IMR-90 (cell line): Measurements from ENCODE around the gene CORO1C. TPM values are rescaled to one million over a fixed set of nuclear protein-coding genes. Genes with fewer than 3 reads are reported as not detected.

Experiments
- ATAC-seq: fragments of 200-7000 bp; cut with Tn5 transposase; 2 replicates; pipeline ENCODE4 v1.9.1; 2020; ENCODE audit warnings: low read depth, mild to moderate bottlenecking, moderate library complexity
- BruUV-seq: library from RNA; stranded (reverse); fragments of 400-500 nt; replicated peaks from 2 replicates; lab custom pipeline; 2021; lab: Mats Ljungman, UMichigan
- CTCF ChIA-PET: fragments of 300-600 bp; formaldehyde crosslinking; extraction: SDS; loops from one replicate; lab custom pipeline; 2021; ENCODE audit warnings: antibody characterized with exemption; lab: Yijun Ruan, JAX
- POLR2A ChIA-PET: fragments of 300-600 bp; sonication (Branson Sonifier 250); formaldehyde crosslinking; loops from one replicate; lab custom pipeline; 2022; ENCODE audit warnings: antibody characterized with exemption; ENCODE audit not compliant: unreplicated experiment; lab: Charles Lee
- DNase-seq: peaks from one replicate; pipeline ENCODE4 v3.0.0; 2013
- H2AFZ ChIP-seq: replicated peaks from 2 replicates; pipeline ENCODE3; 2013; ENCODE audit warnings: low read length, mild to moderate bottlenecking; ENCODE audit not compliant: poor library complexity
- H2AK5ac ChIP-seq: 2 replicates; pipeline ENCODE4 v1.6.1; 2013; ENCODE audit warnings: low read depth, low read length, inconsistent platforms
- H2AK9ac ChIP-seq: replicated peaks from 2 replicates; pipeline ENCODE3; 2013; ENCODE audit warnings: mild to moderate bottlenecking, low read depth, low read length, moderate library complexity; ENCODE audit not compliant: poor library complexity
- H2BK120ac ChIP-seq: 2 replicates; pipeline ENCODE4 v1.6.1; 2013; ENCODE audit warnings: low read depth, low read length, inconsistent platforms
- H2BK15ac ChIP-seq: 3 replicates; pipeline ENCODE4 v1.6.1; 2013; ENCODE audit warnings: low read depth, low read length, inconsistent platforms
- H2BK20ac ChIP-seq: 2 replicates; pipeline ENCODE4 v1.6.1; 2013; ENCODE audit warnings: low read depth, mild to moderate bottlenecking, inconsistent platforms, low read length, moderate library complexity
- H2BK5ac ChIP-seq: 2 replicates; pipeline ENCODE4 v1.6.1; 2013; ENCODE audit warnings: mild to moderate bottlenecking, low read depth, low read length, inconsistent platforms; ENCODE audit not compliant: poor library complexity, severe bottlenecking
- H3K14ac ChIP-seq: replicated peaks from 2 replicates; pipeline ENCODE4 v1.6.1; 2013; ENCODE audit warnings: low read depth, low read length, inconsistent platforms
- H3K18ac ChIP-seq: 2 replicates; pipeline ENCODE4 v1.6.1; 2013; ENCODE audit warnings: low read depth, low read length, control low read depth
- H3K23ac ChIP-seq: 2 replicates; pipeline ENCODE4 v1.6.1; 2013; ENCODE audit warnings: low read depth, low read length, inconsistent platforms
- H3K27ac ChIP-seq: 2 replicates; pipeline ENCODE4 v1.5.1; 2013; ENCODE audit warnings: mild to moderate bottlenecking, control low read depth, low read length; ENCODE audit not compliant: insufficient read depth
- H3K27me3 ChIP-seq: 2 replicates; pipeline ENCODE4 v1.6.1; 2013; ENCODE audit warnings: low read length; ENCODE audit not compliant: control insufficient read depth, insufficient read depth
- H3K36me3 ChIP-seq: 2 replicates; pipeline ENCODE4 v1.6.1; 2013; ENCODE audit warnings: low read length, mixed read lengths; ENCODE audit not compliant: control insufficient read depth, insufficient read depth
- H3K4ac ChIP-seq: 2 replicates; pipeline ENCODE4 v1.6.1; 2013; ENCODE audit warnings: low read depth, low read length, inconsistent platforms
- H3K4me1 ChIP-seq: 2 replicates; pipeline ENCODE4 v1.6.1; 2013; ENCODE audit warnings: low read length, mixed read lengths; ENCODE audit not compliant: control insufficient read depth, insufficient read depth
- H3K4me2 ChIP-seq: 2 replicates; pipeline ENCODE4 v1.6.1; 2013; ENCODE audit warnings: low read depth, mild to moderate bottlenecking, control low read depth, low read length, moderate library complexity
- H3K4me3 ChIP-seq: 2 replicates; pipeline ENCODE4 v1.5.1; 2013; ENCODE audit warnings: low read depth, mild to moderate bottlenecking, control low read depth, low read length, moderate library complexity; ENCODE audit not compliant: insufficient read depth
- H3K56ac ChIP-seq: 2 replicates; pipeline ENCODE4 v1.6.1; 2013; ENCODE audit warnings: low read length, inconsistent platforms; ENCODE audit not compliant: insufficient read depth; ENCODE audit errors: extremely low read depth
- H3K79me1 ChIP-seq, 2 experiments: 2 replicates each; pipeline ENCODE4 v1.6.1; 2013; ENCODE audit warnings: low read length in 2 of 2, inconsistent platforms in 1 of 2, low read depth in 1 of 2
- H3K9ac ChIP-seq: 2 replicates; pipeline ENCODE4 v1.6.1; 2013; ENCODE audit warnings: low read depth, low read length, control low read depth
- H3K9me1 ChIP-seq: 2 replicates; pipeline ENCODE4 v1.6.1; 2013; ENCODE audit warnings: low read length, inconsistent platforms; ENCODE audit not compliant: insufficient read depth
- H3K9me3 ChIP-seq: 2 replicates; pipeline ENCODE4 v1.6.1; 2013; ENCODE audit warnings: low read length; ENCODE audit not compliant: control insufficient read depth, insufficient read depth
- H4K20me1 ChIP-seq: 2 replicates; pipeline ENCODE4 v1.6.1; 2013; ENCODE audit warnings: low read length, inconsistent platforms; ENCODE audit not compliant: insufficient read depth
- H4K5ac ChIP-seq: 2 replicates; pipeline ENCODE4 v1.6.1; 2013; ENCODE audit warnings: mild to moderate bottlenecking, low read depth, low read length, control low read depth
- H4K8ac ChIP-seq, 2 experiments: 2 replicates each; pipeline ENCODE4 v1.6.1; 2013; ENCODE audit warnings: low read depth in 2 of 2, low read length in 2 of 2, control low read depth in 1 of 2, inconsistent platforms in 1 of 2
- H4K91ac ChIP-seq: 2 replicates; pipeline ENCODE4 v1.6.1; 2013; ENCODE audit warnings: low read depth, low read length, inconsistent platforms; ENCODE audit not compliant: insufficient read depth
- BHLHE40 ChIP-seq: fragments of 150-350 bp; IDR thresholded peaks from 2 replicates; pipeline ENCODE4 v1.6.1; 2016; ENCODE audit warnings: mild to moderate bottlenecking, low read depth, low read length
- ELK1 ChIP-seq: fragments of 150-350 bp; IDR thresholded peaks from 2 replicates; pipeline ENCODE4 v1.6.1; 2016; ENCODE audit warnings: low read depth, mild to moderate bottlenecking, low read length, moderate library complexity, borderline replicate concordance
- MAFK ChIP-seq: IDR thresholded peaks from 2 replicates; pipeline ENCODE4 v1.6.1; 2012; ENCODE audit warnings: low read depth, low read length, improper control_type of control experiment
- SMC3 ChIP-seq: fragments of 150-350 bp; IDR thresholded peaks from 2 replicates; pipeline ENCODE4 v1.6.1; 2016; ENCODE audit warnings: low read depth, mild to moderate bottlenecking, antibody characterized with exemption, low read length, moderate library complexity
- WGBS, 2 experiments: methylation state at CpG; one replicate each; pipeline versions ENCODE4 v1.1.5 to v1.1.7; 2013; ENCODE audit warnings: missing lambda C conversion rate in 2 of 2; ENCODE audit not compliant: insufficient read length in 1 of 2; ENCODE audit errors: extremely low coverage in 2 of 2; 5-methylcytosine and 5-hydroxymethylcytosine counted together
- dilution Hi-C: fragments of 300-500 bp; cut with HindIII; formaldehyde crosslinking; loops from one replicate; pipeline ENCODE4 v1.14.3; 2018; ENCODE audit warnings: low sequenced_read_pairs; ENCODE audit not compliant: unreplicated experiment
- in situ Hi-C: fragments of 300-500 bp; cut with MboI; formaldehyde crosslinking; loops from 3 replicates; pipeline ENCODE4 v1.14.3; 2019; ENCODE audit warnings: low sequenced_read_pairs, inconsistent platforms, mixed read lengths
- intact Hi-C: fragments of 100-400 bp; cut with micrococcal nuclease; formaldehyde crosslinking; loops from 2 replicates; pipeline ENCODE4 v1.10.0; 2022
- polyA plus RNA-seq, 3 experiments: library from polyadenylated mRNA; depleted of rRNA; stranded (reverse); fragments of >200 nt; gene quantifications; 2 replicates each; pipeline ENCODE4 v1.2.3, GENCODE V29; 2012; ENCODE audit warnings: low replicate concordance in 1 of 3
- total RNA-seq: library from RNA; depleted of rRNA; stranded (reverse); fragments of >200 nt; gene quantifications from 2 replicates; pipeline ENCODE4 v1.2.3, GENCODE V29; 2012

The CORO1C gene
- total and polyA plus RNA-seq, 2 of the 4 experiments (the other 2 are of a cell fraction), result 675 to 1,100 TPM

- Histone ChIP-seq H3K36me3 (peaks cover 56% of the 10 kb centered on the region), H4K20me1 (peaks cover 54% of the 10 kb centered on the region), H3K27me3 (no peaks in the 10 kb centered on the region), H3K14ac (peak overlapping the region; percentile 65), H3K4me2 (no peak overlapping the region), H3K56ac (no peak overlapping the region), H3K4me3 (no peak overlapping the region), H2AK9ac (peak overlapping the region; percentile 73), H2BK120ac (no peak overlapping the region), H2AFZ (no peak overlapping the region), H4K8ac (peak overlapping the region; percentile 48 to 50; a peak in 2 of 4 replicates), H3K4me1 (peaks cover 33% of the 10 kb centered on the region), H3K9me1 (peaks cover 26% of the 10 kb centered on the region), H3K9ac (no peak overlapping the region; the same call in 1 of the 2 replicates), H3K27ac (peak overlapping the region; percentile 34), H2BK5ac (peak overlapping the region; percentile 73), H3K18ac (peak overlapping the region; percentile 14), H3K79me1 (peaks cover 60 to 75% of the 10 kb centered on the region in 2 experiments), H4K91ac (peak overlapping the region; percentile 57), H3K9me3 (no peaks in the 10 kb centered on the region), H2BK15ac (no peak overlapping the region), H3K4ac (peak overlapping the region; percentile 71), H3K23ac (peak overlapping the region; percentile 53; the same call in 1 of the 2 replicates), H2AK5ac (peak overlapping the region; percentile 13; the same call in 1 of the 2 replicates), H4K5ac (peak overlapping the region; percentile 21; the same call in 1 of the 2 replicates), H2BK20ac (peak overlapping the region; percentile 6; the same call in 1 of the 2 replicates)
- intact Hi-C loops (loop anchor here (5.0 kb wide), 1 partner anchor 154 kb away; no protein-coding TSS in a partner anchor), in situ Hi-C loops (loop anchor here (10.0 to 25.0 kb wide), 2 partner anchors 286 to 439 kb away; partner anchors contain the start of genes ALKBH2 and UNG), dilution Hi-C loops (no loop called here)
- ATAC-seq (no peak), DNase-seq (no peak)
- 100% methylated on average over 4 of the region's 9 CpGs; no CpG with 5 or more reads in 1 of the 2 experiments for WGBS, 2 experiments
- TF ChIP-seq MAFK (no peak), BHLHE40 (no peak), SMC3 (no peak), ELK1 (no peak)
- CTCF ChIA-PET, result no interaction called here
- BruUV-seq, result no TSS peak
- POLR2A ChIA-PET, result no interaction called here
These were observed 82.9 kb downstream of the CORO1C start for GRCh38 chr12:108648371-108648770.
